Measurements from ENCODE around the gene SEMA3G. TPM values are rescaled to one million over a fixed set of nuclear protein-coding genes. Genes with fewer than 3 reads are reported as not detected.
A peak's percentile ranks its signal among the peaks of the same experiment; 100 is the strongest.

Gene SEMA3G
- total RNA-seq, 4 donors from 2014 or later: 6.7 to 33.9 (median 20.3) TPM

- Histone ChIP-seq H3K4me1 (peaks cover 0 to 50% (median 12%) of the 10 kb centered on the region in 3 donors), H3K36me3 (peaks cover 0 to 13% of the 10 kb centered on the region in 2 donors), H3K27me3 (no peaks in the 10 kb centered on the region), H3K27ac (peak within 1 kb of the TSS; percentile 67 to 97 (median 96)), H3K4me3 (peak within 1 kb of the TSS; percentile 65 to 95), H3K9me3 (no peaks in the 10 kb centered on the region)
- TF ChIP-seq CTCF (IDR thresholded peaks at IDR 0.05) (no peak), POLR2AphosphoS5 (IDR thresholded peaks at IDR 0.05) (no peak), POLR2A (IDR thresholded peaks at IDR 0.05) (no peak), EP300 (IDR thresholded peaks at IDR 0.05) (no peak)
- ATAC-seq: no peak
- 76 to 83% methylated on average over 6 of the region's 16 CpGs for WGBS, 2 donors (ENCODE audit: low coverage in 1 of 2)
These were observed 8.8 kb upstream of the SEMA3G start, which contains the start of gene TNNC1 for GRCh38 chr3:52453496-52454249. TNNC1 (minus strand) TSS chr3:52454041; CDS start chr3:52454015, 26 bp downstream.

- Histone ChIP-seq H3K4me3 (no peak overlapping the region), H3K4me1 (peaks cover 0 to 45% (median 12%) of the 10 kb centered on the region in 3 donors), H3K9me3 (no peaks in the 10 kb centered on the region), H3K36me3 (peaks cover 0 to 4% of the 10 kb centered on the region in 2 donors), H3K27ac (no peak overlapping the region), H3K27me3 (no peaks in the 10 kb centered on the region)
- TF ChIP-seq CTCF (IDR thresholded peaks at IDR 0.05): no peak
- TF ChIP-seq EP300 (IDR thresholded peaks at IDR 0.05): no peak
- no peak for TF ChIP-seq POLR2AphosphoS5 (IDR thresholded peaks at IDR 0.05)
- TF ChIP-seq POLR2A (IDR thresholded peaks at IDR 0.05): no peak
- ATAC-seq: no peak
- 80% methylated on average over 4 of the region's 11 CpGs; no CpG with 5 or more reads in 1 of the 2 donors for WGBS, 2 donors (ENCODE audit: low coverage in 1 of 2)
These were observed 7.8 kb upstream of the SEMA3G start for GRCh38 chr3:52452570-52453221.

- Histone ChIP-seq H3K27me3 (no peaks in the 10 kb centered on the region), H3K4me3 (no peak overlapping the region), H3K36me3 (no peaks in the 10 kb centered on the region), H3K4me1 (peaks cover 0 to 39% (median 12%) of the 10 kb centered on the region in 3 donors), H3K27ac (no peak overlapping the region), H3K9me3 (no peaks in the 10 kb centered on the region)
- no peak for TF ChIP-seq EP300 (IDR thresholded peaks at IDR 0.05)
- TF ChIP-seq POLR2AphosphoS5 (IDR thresholded peaks at IDR 0.05): no peak
- TF ChIP-seq CTCF (IDR thresholded peaks at IDR 0.05): no peak
- no peak for TF ChIP-seq POLR2A (IDR thresholded peaks at IDR 0.05)
- 92% methylated on average over 2 of the region's 6 CpGs; no CpG with 5 or more reads in 1 of the 2 donors for WGBS, 2 donors (ENCODE audit: low coverage in 1 of 2)
- no peak for ATAC-seq
These were observed 7.2 kb upstream of the SEMA3G start for GRCh38 chr3:52452126-52452525.

- no peak overlapping the region for H3K27ac ChIP-seq
- no peak for ATAC-seq
These were observed 6.6 kb upstream of the SEMA3G start for GRCh38 chr3:52451237-52452083.

More at GRCh38 chr3:52451237-52452083, 6.6 kb upstream of the SEMA3G start:
- Histone ChIP-seq H3K4me3 (no peak overlapping the region), H3K9me3 (no peaks in the 10 kb centered on the region), H3K36me3 (no peaks in the 10 kb centered on the region), H3K4me1 (peaks cover 0 to 39% (median 8%) of the 10 kb centered on the region in 3 donors), H3K27me3 (no peaks in the 10 kb centered on the region)
- 80 to 100% methylated on average over 1 of the region's 24 CpGs for WGBS, 2 donors (ENCODE audit: low coverage in 1 of 2)
- TF ChIP-seq POLR2A (IDR thresholded peaks at IDR 0.05) (no peak), CTCF (IDR thresholded peaks at IDR 0.05) (no peak), POLR2AphosphoS5 (IDR thresholded peaks at IDR 0.05) (no peak), EP300 (IDR thresholded peaks at IDR 0.05) (no peak)

Measured in gastroesophageal sphincter (tissue), 4 donors.